HepG2 (cell line): ENCODE data around the gene SCYL1. TPM values are rescaled to one million over a fixed set of nuclear protein-coding genes. Genes with fewer than 3 reads are reported as not detected.

ENCODE experiments used
- ARNT2 ChIP-seq: sonication (generic); formaldehyde crosslinking; IDR thresholded peaks from 2 replicates; pipeline ENCODE4 v1.8.0; 2022; ENCODE audit warnings: mild to moderate bottlenecking, low read depth, missing genetic modification reagents, moderate library complexity
- KMT2B ChIP-seq: IDR thresholded peaks from 2 replicates; pipeline ENCODE4 v1.6.1; 2016; ENCODE audit warnings: missing genetic modification reagents, missing compliant biosample characterization
- PHF20 ChIP-seq: sonication (generic); formaldehyde crosslinking; IDR thresholded peaks from 2 replicates; pipeline ENCODE4 v1.5.0; 2020; ENCODE audit warnings: mild to moderate bottlenecking, missing genetic modification reagents
- RBM22 ChIP-seq: fragments of 200-400 bp; formaldehyde crosslinking; optimal IDR thresholded peaks from 2 replicates; pipeline ENCODE3; 2017; ENCODE audit warnings: mild to moderate bottlenecking, low read length, moderate library complexity
- SNAPC2 ChIP-seq: sonication (generic); formaldehyde crosslinking; IDR thresholded peaks from 2 replicates; pipeline ENCODE4 v1.8.1; 2022; ENCODE audit warnings: mild to moderate bottlenecking, missing genetic modification reagents
- SP2 ChIP-seq: sonication (generic); formaldehyde crosslinking; IDR thresholded peaks from 2 replicates; pipeline ENCODE4 v1.5.1; 2020; ENCODE audit warnings: mild to moderate bottlenecking, missing genetic modification reagents
- TOPORS ChIP-seq: sonication (generic); formaldehyde crosslinking; IDR thresholded peaks from 2 replicates; pipeline ENCODE4 v1.8.0; 2023; ENCODE audit warnings: mild to moderate bottlenecking, missing genetic modification reagents
- ZNF232 ChIP-seq: sonication (generic); formaldehyde crosslinking; IDR thresholded peaks from 2 replicates; pipeline ENCODE4 v1.4.0; 2020; ENCODE audit warnings: missing genetic modification reagents, borderline replicate concordance
- ZNF235 ChIP-seq: sonication (generic); formaldehyde crosslinking; IDR thresholded peaks from 2 replicates; pipeline ENCODE4 v1.8.1; 2023; ENCODE audit warnings: mild to moderate bottlenecking, missing genetic modification reagents, borderline replicate concordance
- ZNF33B ChIP-seq: sonication (generic); formaldehyde crosslinking; IDR thresholded peaks from 2 replicates; pipeline ENCODE4 v1.5.1; 2020; ENCODE audit warnings: mild to moderate bottlenecking, missing genetic modification reagents
- ZNF644 ChIP-seq: IDR thresholded peaks from 2 replicates; pipeline ENCODE4 v1.6.1; 2016; ENCODE audit warnings: low read depth
- ZNF766 ChIP-seq: sonication (generic); formaldehyde crosslinking; IDR thresholded peaks from 2 replicates; pipeline ENCODE4 v1.5.0; 2020; ENCODE audit warnings: missing genetic modification reagents, borderline replicate concordance
- ZNF782 ChIP-seq: sonication (generic); formaldehyde crosslinking; IDR thresholded peaks from 2 replicates; pipeline ENCODE4 v1.4.0; 2020; ENCODE audit warnings: missing genetic modification reagents, mild to moderate bottlenecking, borderline replicate concordance
- ZNF792 ChIP-seq: IDR thresholded peaks from 2 replicates; pipeline ENCODE4 v1.6.1; 2016
- ZNF879 ChIP-seq: sonication (generic); formaldehyde crosslinking; IDR thresholded peaks from 2 replicates; pipeline ENCODE4 v1.8.1; 2023; ENCODE audit warnings: missing genetic modification reagents
- ZSCAN30 ChIP-seq: sonication (generic); formaldehyde crosslinking; IDR thresholded peaks from 2 replicates; pipeline ENCODE4 v1.5.0; 2020; ENCODE audit warnings: mild to moderate bottlenecking, missing genetic modification reagents
- polyA plus RNA-seq, 8 experiments: library from polyadenylated mRNA; depleted of rRNA in 3 of 8; stranded (reverse) in 7 of 8; unstranded in 1 of 8; fragments of >200 nt; fragmentation: Illumina TruSeq in 4 of 8; extraction: Trizol in 4 of 8; gene quantifications; 2 replicates each; pipeline versions ENCODE4 v1.2.1 to v1.2.3, GENCODE V29; 2011 to 2016; ENCODE audit warnings: low read depth in 4 of 8, missing spikeins in 1 of 8, mixed read lengths in 1 of 8; ENCODE audit not compliant: insufficient read depth in 1 of 8
- total RNA-seq, 5 experiments: library from RNA; depleted of rRNA; stranded (reverse); fragments of >200 nt; fragmentation: Illumina TruSeq; extraction: Trizol; gene quantifications; 2 replicates each; pipeline ENCODE4 v1.2.3, GENCODE V29; 2016; ENCODE audit warnings: low read depth in 1 of 5
- TF ChIP-seq, protein P1 (sequence below): sonication (generic); formaldehyde crosslinking; IDR thresholded peaks from 2 replicates; pipeline ENCODE4 v1.5.0; 2020; ENCODE audit warnings: mild to moderate bottlenecking, missing genetic modification reagents, borderline replicate concordance
- TF ChIP-seq, protein P2 (sequence below): sonication (generic); formaldehyde crosslinking; conservative IDR thresholded peaks from 2 replicates; pipeline ENCODE4 v1.8.0; 2022; ENCODE audit warnings: mild to moderate bottlenecking, moderate library complexity, missing genetic modification reagents
- TF ChIP-seq, protein P3 (sequence below): IDR thresholded peaks from 2 replicates; pipeline ENCODE4 v1.6.1; 2012; ENCODE audit warnings: inconsistent platforms

Gene SCYL1
- total and polyA plus RNA-seq, 2 of the 13 experiments (the other 11 are each of a cell fraction or from before 2014, with no cell fraction given), result 65.9 to 103 TPM

- TF ChIP-seq, protein P1, sequence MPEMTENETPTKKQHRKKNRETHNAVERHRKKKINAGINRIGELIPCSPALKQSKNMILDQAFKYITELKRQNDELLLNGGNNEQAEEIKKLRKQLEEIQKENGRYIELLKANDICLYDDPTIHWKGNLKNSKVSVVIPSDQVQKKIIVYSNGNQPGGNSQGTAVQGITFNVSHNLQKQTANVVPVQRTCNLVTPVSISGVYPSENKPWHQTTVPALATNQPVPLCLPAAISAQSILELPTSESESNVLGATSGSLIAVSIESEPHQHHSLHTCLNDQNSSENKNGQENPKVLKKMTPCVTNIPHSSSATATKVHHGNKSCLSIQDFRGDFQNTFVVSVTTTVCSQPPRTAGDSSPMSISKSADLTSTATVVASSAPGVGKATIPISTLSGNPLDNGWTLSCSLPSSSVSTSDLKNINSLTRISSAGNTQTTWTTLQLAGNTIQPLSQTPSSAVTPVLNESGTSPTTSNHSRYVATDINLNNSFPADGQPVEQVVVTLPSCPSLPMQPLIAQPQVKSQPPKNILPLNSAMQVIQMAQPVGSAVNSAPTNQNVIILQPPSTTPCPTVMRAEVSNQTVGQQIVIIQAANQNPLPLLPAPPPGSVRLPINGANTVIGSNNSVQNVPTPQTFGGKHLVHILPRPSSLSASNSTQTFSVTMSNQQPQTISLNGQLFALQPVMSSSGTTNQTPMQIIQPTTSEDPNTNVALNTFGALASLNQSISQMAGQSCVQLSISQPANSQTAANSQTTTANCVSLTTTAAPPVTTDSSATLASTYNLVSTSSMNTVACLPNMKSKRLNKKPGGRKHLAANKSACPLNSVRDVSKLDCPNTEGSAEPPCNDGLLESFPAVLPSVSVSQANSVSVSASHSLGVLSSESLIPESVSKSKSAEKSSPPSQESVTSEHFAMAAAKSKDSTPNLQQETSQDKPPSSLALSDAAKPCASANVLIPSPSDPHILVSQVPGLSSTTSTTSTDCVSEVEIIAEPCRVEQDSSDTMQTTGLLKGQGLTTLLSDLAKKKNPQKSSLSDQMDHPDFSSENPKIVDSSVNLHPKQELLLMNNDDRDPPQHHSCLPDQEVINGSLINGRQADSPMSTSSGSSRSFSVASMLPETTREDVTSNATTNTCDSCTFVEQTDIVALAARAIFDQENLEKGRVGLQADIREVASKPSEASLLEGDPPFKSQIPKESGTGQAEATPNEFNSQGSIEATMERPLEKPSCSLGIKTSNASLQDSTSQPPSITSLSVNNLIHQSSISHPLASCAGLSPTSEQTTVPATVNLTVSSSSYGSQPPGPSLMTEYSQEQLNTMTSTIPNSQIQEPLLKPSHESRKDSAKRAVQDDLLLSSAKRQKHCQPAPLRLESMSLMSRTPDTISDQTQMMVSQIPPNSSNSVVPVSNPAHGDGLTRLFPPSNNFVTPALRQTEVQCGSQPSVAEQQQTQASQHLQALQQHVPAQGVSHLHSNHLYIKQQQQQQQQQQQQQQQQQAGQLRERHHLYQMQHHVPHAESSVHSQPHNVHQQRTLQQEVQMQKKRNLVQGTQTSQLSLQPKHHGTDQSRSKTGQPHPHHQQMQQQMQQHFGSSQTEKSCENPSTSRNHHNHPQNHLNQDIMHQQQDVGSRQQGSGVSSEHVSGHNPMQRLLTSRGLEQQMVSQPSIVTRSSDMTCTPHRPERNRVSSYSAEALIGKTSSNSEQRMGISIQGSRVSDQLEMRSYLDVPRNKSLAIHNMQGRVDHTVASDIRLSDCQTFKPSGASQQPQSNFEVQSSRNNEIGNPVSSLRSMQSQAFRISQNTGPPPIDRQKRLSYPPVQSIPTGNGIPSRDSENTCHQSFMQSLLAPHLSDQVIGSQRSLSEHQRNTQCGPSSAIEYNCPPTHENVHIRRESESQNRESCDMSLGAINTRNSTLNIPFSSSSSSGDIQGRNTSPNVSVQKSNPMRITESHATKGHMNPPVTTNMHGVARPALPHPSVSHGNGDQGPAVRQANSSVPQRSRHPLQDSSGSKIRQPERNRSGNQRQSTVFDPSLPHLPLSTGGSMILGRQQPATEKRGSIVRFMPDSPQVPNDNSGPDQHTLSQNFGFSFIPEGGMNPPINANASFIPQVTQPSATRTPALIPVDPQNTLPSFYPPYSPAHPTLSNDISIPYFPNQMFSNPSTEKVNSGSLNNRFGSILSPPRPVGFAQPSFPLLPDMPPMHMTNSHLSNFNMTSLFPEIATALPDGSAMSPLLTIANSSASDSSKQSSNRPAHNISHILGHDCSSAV (CRISPR knock-in tag), result no peak
- TF ChIP-seq SP2 (CRISPR knock-in tag) (no peak), ZSCAN30 (CRISPR knock-in tag) (no peak), KMT2B (CRISPR knock-in tag) (no peak), TOPORS (CRISPR knock-in tag) (no peak), ZNF33B (no peak), SNAPC2 (CRISPR knock-in tag) (no peak), ZNF782 (CRISPR knock-in tag) (no peak), ZNF766 (CRISPR knock-in tag) (no peak), ZNF644 (CRISPR knock-in tag) (no peak), ZNF232 (CRISPR knock-in tag) (no peak), ZNF235 (CRISPR knock-in tag) (no peak; the same call in 1 of the 2 replicates), ARNT2 (CRISPR knock-in tag) (0 out of 2 replicates have a peak, but pooled peaks have one; percentile 49), RBM22 (peak; percentile 74), PHF20 (CRISPR knock-in tag) (no peak), ZNF792 (CRISPR knock-in tag) (peak; percentile 60), ZNF879 (CRISPR knock-in tag) (no peak)
- TF ChIP-seq, protein P2, sequence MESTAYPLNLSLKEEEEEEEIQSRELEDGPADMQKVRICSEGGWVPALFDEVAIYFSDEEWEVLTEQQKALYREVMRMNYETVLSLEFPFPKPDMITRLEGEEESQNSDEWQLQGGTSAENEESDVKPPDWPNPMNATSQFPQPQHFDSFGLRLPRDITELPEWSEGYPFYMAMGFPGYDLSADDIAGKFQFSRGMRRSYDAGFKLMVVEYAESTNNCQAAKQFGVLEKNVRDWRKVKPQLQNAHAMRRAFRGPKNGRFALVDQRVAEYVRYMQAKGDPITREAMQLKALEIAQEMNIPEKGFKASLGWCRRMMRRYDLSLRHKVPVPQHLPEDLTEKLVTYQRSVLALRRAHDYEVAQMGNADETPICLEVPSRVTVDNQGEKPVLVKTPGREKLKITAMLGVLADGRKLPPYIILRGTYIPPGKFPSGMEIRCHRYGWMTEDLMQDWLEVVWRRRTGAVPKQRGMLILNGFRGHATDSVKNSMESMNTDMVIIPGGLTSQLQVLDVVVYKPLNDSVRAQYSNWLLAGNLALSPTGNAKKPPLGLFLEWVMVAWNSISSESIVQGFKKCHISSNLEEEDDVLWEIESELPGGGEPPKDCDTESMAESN, result peak; percentile 41; the same call in 1 of the 2 replicates
- TF ChIP-seq, protein P3, sequence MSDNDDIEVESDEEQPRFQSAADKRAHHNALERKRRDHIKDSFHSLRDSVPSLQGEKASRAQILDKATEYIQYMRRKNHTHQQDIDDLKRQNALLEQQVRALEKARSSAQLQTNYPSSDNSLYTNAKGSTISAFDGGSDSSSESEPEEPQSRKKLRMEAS, result peak; percentile 55
These were observed 49.4 kb downstream of the SCYL1 start (continued) for GRCh38 chr11:65574109-65574810.
